Small intestine (tissue), 7 donors: ENCODE measurements around the gene SLC25A38. TPM values are rescaled to one million over a fixed set of nuclear protein-coding genes. Genes with fewer than 3 reads are reported as not detected.

Experiments
- DNase-seq, 2 donors: peaks; one replicate each; pipeline versions ENCODE4 v3.0.0 to v3.0.0-alpha.2; 2013
- FAIRE-seq: peaks from 2 replicates; lab custom pipeline; 2012; peaks lifted over from hg19 to GRCh38; lab: Jason Lieb, UNC
- H3K27ac ChIP-seq, 3 donors: one replicate each; pipeline ENCODE4 v1.5.1; 2013; ENCODE audit warnings: low read length in 2 of 3, mild to moderate bottlenecking in 2 of 3, control low read depth in 1 of 3, inconsistent platforms in 1 of 3, low read depth in 1 of 3, moderate library complexity in 1 of 3
- H3K27me3 ChIP-seq, 3 donors: one replicate each; pipeline ENCODE4 v1.6.1; 2013; ENCODE audit warnings: low read length in 3 of 3, inconsistent platforms in 1 of 3; ENCODE audit not compliant: control insufficient read depth in 3 of 3, insufficient read depth in 3 of 3
- H3K36me3 ChIP-seq, 3 donors: one replicate each; pipeline ENCODE4 v1.6.1; 2013; ENCODE audit warnings: low read length in 3 of 3, inconsistent platforms in 1 of 3, low read depth in 1 of 3, mild to moderate bottlenecking in 1 of 3, moderate library complexity in 1 of 3; ENCODE audit not compliant: control insufficient read depth in 3 of 3, insufficient read depth in 2 of 3
- H3K4me1 ChIP-seq, 3 donors: one replicate each; pipeline ENCODE4 v1.6.1; 2013; ENCODE audit warnings: low read length in 2 of 3, inconsistent platforms in 1 of 3, low read depth in 1 of 3, mild to moderate bottlenecking in 1 of 3, moderate library complexity in 1 of 3; ENCODE audit not compliant: control insufficient read depth in 3 of 3, insufficient read depth in 2 of 3
- H3K4me3 ChIP-seq, 3 donors: one replicate each; pipeline ENCODE4 v1.5.1; 2013; ENCODE audit warnings: low read length in 3 of 3, control low read depth in 1 of 3, inconsistent platforms in 1 of 3, low read depth in 1 of 3, mild to moderate bottlenecking in 1 of 3, moderate library complexity in 1 of 3
- H3K9me3 ChIP-seq, 2 donors: one replicate each; pipeline ENCODE4 v1.6.1; 2013; ENCODE audit warnings: low read depth in 1 of 2, low read length in 1 of 2; ENCODE audit not compliant: control insufficient read depth in 2 of 2, insufficient read depth in 1 of 2
- WGBS, 3 donors: extraction: QIAGEN DNeasy Blood & Tissue Kit; methylation state at CpG; one replicate each; pipeline ENCODE4 v1.1.7; 2013; 5-methylcytosine and 5-hydroxymethylcytosine counted together
- polyA plus RNA-seq, 4 donors: library from polyadenylated mRNA; stranded (reverse) in 3 of 4; unstranded in 1 of 4; fragments of 200-250 nt in 3 of 4; fragments of 120-200 nt in 1 of 4; gene quantifications; one replicate each; pipeline versions ENCODE4 v1.2.1 to v1.2.3, GENCODE V29; 2013
- donor health status: healthy with polysubstance abuse.
- donor health status: control.
- donor health status: control.
- donor health status: Bipolar disorder and iron deficiency.
- donor health status: healthy.

The SLC25A38 gene
- polyA plus RNA-seq, 4 donors = 17.3 to 42.9 (median 30.8) TPM

DNA sequence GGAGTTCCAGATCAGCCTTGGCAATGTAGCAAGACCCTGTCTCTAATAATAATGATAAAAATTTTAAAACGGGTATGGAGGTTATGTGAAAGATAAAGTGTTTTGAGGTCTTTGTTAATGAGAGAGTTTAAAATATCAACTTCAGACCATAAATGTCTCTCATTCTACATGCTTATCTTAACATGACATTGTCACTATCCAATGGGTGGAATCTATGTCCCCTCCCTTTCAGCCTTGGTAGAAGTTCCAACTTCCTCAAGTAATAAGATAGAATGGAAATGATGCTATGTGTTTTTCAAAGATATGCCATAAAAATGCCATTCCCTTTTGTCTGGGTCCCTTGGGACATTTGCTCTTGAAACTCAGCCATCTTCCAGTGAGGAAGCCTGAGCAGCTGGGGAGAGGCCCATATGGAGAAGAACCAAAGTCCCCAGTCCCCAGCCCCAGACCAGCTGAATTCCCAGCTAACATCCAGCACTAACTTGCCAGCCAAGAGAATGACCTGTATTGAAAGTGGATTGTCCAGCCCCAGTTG is 40.3 kb downstream of the SLC25A38 start:
- no peaks in the 10 kb centered on the region for H3K27me3 ChIP-seq
- H3K4me1 ChIP-seq = no peaks in the 10 kb centered on the region
- DNase-seq (no peak), FAIRE-seq (no peak)
- H3K4me3 ChIP-seq = no peak overlapping the region
- H3K36me3 ChIP-seq = no peaks in the 10 kb centered on the region
- no peak overlapping the region for H3K27ac ChIP-seq
- no peaks in the 10 kb centered on the region for H3K9me3 ChIP-seq
- WGBS, 3 donors = 50 to 65% (median 52%) methylated on average over 1 of the region's 1 CpG

DNA sequence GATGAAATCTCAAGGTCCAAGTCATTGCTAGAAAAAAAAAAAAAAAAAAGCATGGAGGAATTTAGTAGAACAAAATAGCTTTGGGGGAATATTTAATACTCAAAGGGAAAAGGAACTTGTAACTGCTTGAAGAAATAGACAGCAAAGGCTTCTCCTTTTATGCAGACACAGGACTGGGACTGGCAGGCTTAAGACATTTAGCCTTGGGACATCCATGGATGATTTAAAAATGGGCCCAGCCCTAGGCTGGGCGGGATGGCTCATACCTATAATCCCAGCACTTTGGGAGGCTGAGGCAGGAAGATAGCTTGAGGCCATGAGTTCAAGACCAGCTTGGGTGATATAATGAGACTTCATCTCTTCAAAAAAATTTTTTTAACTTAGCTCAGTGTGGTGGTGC is 43.1 kb downstream of the SLC25A38 start:
- no peaks in the 10 kb centered on the region for H3K9me3 ChIP-seq
- no peaks in the 10 kb centered on the region for H3K4me1 ChIP-seq
- FAIRE-seq (no peak), DNase-seq (no peak)
- H3K27me3 ChIP-seq = no peaks in the 10 kb centered on the region
- no peak overlapping the region for H3K27ac ChIP-seq
- no peaks in the 10 kb centered on the region for H3K36me3 ChIP-seq
- 11 to 70% (median 54%) methylated on average over 1 of the region's 1 CpG for whole genome bisulfite sequencing, 3 donors
- H3K4me3 ChIP-seq = no peak overlapping the region

DNA sequence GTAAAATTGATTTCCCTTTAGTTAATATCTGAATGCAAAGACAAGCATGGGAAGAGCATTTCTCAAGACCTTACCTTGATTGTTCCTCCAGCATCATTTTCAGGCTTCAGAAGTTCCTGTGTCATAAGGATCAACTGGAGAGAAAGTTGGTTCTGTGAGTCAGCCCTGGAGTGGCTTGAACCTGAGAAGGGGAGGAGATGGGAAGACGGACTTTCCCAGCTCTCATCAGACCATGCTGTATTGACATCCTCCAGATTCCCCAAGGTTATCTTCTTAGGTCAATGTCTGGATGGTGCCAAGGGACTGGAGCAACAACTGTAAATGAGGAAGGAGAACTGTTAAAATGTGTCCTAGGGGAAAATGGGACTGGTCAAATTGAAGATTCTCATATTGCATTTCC is 44.3 kb downstream of the SLC25A38 start:
- Histone ChIP-seq H3K27me3 (no peaks in the 10 kb centered on the region), H3K9me3 (no peaks in the 10 kb centered on the region), H3K27ac (no peak overlapping the region), H3K4me3 (no peak overlapping the region), H3K36me3 (no peaks in the 10 kb centered on the region), H3K4me1 (no peaks in the 10 kb centered on the region)
- FAIRE-seq (no peak), DNase-seq (no peak)
- 83 to 87% (median 83%) methylated on average over 1 of the region's 1 CpG for WGBS, 3 donors

DNA sequence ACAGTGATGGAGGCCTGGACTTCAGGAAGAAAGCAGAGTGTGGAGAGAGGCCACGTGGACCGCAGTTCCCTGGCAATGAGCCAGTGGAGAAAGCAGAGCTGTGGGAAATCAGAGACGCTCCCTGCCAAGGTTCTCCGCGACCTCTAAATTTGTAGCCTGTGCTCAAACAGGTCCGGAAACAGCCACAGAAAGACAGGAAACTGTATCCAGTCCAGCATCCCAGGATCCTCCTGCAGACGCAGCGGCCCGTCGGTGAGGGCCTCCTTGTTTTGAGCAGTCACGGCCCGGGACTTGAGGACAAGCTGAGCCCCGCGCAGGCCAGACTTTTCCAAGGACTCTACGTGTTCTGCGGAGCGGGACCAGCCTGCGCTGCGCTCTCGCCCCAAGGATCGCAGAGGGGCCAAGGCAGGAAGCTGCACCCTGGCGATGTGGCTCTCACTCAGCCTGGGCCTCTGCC is 45.6 kb downstream of the SLC25A38 start:
- no peak for DNase-seq
- Histone ChIP-seq H3K9me3 (no peaks in the 10 kb centered on the region), H3K36me3 (no peaks in the 10 kb centered on the region), H3K4me1 (peaks cover 0 to 3% (median 0%) of the 10 kb centered on the region in 3 donors), H3K4me3 (no peak overlapping the region), H3K27ac (no peak overlapping the region), H3K27me3 (no peaks in the 10 kb centered on the region)
- WGBS, 3 donors = 69 to 78% (median 77%) methylated on average over 22 of the region's 22 CpGs
- no peak for FAIRE-seq

DNA sequence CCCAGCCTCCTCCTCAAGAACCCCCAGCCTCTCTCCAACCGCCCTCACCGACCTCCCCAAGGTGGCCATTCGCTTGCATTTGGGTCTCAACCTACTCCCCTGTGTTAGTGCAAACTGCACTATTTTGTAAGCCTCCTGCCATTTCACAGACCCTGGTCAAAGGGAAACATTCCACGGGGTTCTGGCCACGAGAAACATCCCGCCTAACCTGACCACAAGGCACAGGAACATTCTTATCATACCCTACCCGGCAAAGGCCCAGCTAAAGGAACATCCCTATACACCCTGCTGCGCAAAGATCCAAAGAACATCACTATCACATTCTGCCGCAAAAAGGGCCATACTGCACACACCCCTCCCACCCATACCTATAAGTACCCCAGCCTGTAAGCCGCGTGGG is 46.3 kb downstream of the SLC25A38 start:
- DNase-seq (no peak), FAIRE-seq (no peak)
- H3K27ac ChIP-seq = no peak overlapping the region
- peaks cover 0 to 3% (median 0%) of the 10 kb centered on the region in 3 donors for H3K4me1 ChIP-seq
- 84 to 92% (median 89%) methylated on average over 11 of the region's 11 CpGs for WGBS, 3 donors
- H3K27me3 ChIP-seq = no peaks in the 10 kb centered on the region
- no peaks in the 10 kb centered on the region for H3K36me3 ChIP-seq
- H3K9me3 ChIP-seq = no peaks in the 10 kb centered on the region
- H3K4me3 ChIP-seq = no peak overlapping the region

DNA sequence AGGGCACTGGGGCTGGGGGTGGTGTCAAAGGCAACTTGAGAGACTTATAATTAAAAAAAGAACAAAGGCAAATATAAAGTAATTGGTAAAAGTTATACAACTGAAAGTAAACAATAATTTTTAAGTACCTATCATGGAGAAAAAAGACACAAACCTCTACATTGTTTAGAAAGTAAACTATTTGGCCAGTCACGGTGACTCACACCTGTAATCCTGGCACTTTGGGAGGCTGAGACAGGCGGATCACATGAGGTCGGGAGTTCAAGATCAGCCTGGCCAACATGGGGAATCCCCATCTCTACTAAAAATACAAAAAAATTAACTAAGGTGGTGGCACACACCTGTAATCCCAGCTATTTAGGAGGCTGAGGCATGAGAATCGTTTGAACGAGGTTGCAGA is 49.2 kb downstream of the SLC25A38 start:
- FAIRE-seq (no peak), DNase-seq (no peak)
- no peak overlapping the region for H3K4me3 ChIP-seq
- WGBS, 3 donors = 79 to 83% (median 80%) methylated on average over 5 of the region's 5 CpGs
- peaks cover 0 to 3% (median 0%) of the 10 kb centered on the region in 3 donors for H3K4me1 ChIP-seq
- no peaks in the 10 kb centered on the region for H3K9me3 ChIP-seq
- H3K27me3 ChIP-seq = no peaks in the 10 kb centered on the region
- no peak overlapping the region for H3K27ac ChIP-seq
- no peaks in the 10 kb centered on the region for H3K36me3 ChIP-seq

DNA sequence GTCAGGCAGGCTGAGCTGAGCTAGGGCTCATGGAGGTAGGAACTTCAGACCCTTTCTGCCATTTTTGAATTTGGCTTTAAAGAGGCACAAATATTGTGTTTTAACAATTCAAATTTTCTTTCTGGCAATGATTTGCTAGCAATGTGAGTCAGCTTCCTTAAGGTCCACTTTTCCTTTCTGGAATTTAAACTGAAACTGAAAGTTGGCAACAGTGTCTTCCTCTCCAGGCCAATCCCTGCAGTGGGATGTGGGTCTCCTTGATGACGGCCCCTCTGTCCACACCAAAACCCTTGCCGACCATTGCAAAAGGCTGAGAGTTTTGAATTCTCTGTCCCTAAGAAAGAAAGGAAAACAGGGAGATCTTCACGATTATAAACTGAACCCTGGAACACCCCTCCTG is 50.5 kb downstream of the SLC25A38 start:
- 46 to 54% (median 51%) methylated on average over 3 of the region's 3 CpGs for WGBS, 3 donors
- H3K27me3 ChIP-seq = no peaks in the 10 kb centered on the region
- H3K4me1 ChIP-seq = peaks cover 0 to 3% (median 0%) of the 10 kb centered on the region in 3 donors
- no peaks in the 10 kb centered on the region for H3K9me3 ChIP-seq
- H3K27ac ChIP-seq = peak overlapping the region in 1 of 3 donors; percentile 5
- H3K36me3 ChIP-seq = no peaks in the 10 kb centered on the region
- peak; percentile 32 to 36 for DNase-seq
- FAIRE-seq = no peak
- H3K4me3 ChIP-seq = no peak overlapping the region

DNA sequence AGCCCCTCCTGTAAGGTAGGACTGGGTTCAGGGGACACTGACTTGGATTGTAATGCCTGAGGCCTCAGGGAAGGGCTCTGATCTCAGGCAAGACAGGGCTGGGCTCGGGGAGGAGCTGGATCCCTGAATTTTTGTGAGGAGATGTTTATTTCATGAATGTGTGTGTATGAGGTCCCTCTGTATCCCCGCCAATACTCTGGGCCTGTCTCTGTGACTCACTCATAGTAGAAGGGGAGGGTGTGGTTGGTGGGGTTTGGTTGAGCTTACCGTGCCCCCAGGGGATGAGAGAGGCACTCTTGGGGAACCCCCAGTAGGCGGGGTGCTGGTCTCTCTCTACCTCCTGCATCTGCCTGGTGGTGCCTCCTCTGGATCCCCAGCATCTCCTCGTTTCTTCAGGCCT is 51.4 kb downstream of the SLC25A38 start:
- Histone ChIP-seq H3K27ac (no peak overlapping the region), H3K4me1 (peaks cover 0 to 3% (median 0%) of the 10 kb centered on the region in 3 donors), H3K36me3 (no peaks in the 10 kb centered on the region), H3K27me3 (no peaks in the 10 kb centered on the region), H3K4me3 (no peak overlapping the region), H3K9me3 (no peaks in the 10 kb centered on the region)
- DNase-seq (no peak), FAIRE-seq (no peak)
- WGBS, 3 donors = 57 to 65% (median 60%) methylated on average over 3 to 5 of the region's 5 CpGs
